ENCODE measurements around the gene TRPM4.

DNA sequence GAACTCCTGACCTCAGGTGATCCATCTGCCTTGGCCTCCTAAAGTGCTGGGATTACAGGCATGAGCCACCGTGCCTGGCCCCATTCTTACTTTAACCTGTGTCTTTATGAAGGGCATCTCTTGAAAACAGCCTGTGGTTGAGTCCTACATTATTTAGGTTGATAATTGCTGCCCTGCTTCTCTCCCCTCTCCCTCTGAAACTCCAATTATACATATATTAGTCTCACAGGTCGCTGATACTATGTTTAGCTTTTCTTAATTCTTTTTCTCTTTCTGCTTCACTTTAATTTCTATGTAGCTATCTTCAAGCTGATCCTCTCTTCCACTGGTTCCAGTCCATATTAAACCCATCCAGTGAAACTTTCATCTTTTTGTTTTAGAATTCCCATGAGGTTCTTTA lies 92.3 kb downstream of the TRPM4 start:
- TF ChIP-seq, protein P1, sequence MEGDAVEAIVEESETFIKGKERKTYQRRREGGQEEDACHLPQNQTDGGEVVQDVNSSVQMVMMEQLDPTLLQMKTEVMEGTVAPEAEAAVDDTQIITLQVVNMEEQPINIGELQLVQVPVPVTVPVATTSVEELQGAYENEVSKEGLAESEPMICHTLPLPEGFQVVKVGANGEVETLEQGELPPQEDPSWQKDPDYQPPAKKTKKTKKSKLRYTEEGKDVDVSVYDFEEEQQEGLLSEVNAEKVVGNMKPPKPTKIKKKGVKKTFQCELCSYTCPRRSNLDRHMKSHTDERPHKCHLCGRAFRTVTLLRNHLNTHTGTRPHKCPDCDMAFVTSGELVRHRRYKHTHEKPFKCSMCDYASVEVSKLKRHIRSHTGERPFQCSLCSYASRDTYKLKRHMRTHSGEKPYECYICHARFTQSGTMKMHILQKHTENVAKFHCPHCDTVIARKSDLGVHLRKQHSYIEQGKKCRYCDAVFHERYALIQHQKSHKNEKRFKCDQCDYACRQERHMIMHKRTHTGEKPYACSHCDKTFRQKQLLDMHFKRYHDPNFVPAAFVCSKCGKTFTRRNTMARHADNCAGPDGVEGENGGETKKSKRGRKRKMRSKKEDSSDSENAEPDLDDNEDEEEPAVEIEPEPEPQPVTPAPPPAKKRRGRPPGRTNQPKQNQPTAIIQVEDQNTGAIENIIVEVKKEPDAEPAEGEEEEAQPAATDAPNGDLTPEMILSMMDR (IDR thresholded peaks at IDR 0.05; ENCODE audit: extremely low read depth in 1 of 2, insufficient read depth in 1 of 2, low read depth in 1 of 2, low read length in 2 of 2) = no peak
- no peak for TF ChIP-seq POLR2AphosphoS5 (IDR thresholded peaks at IDR 0.05; ENCODE audit: insufficient read depth, low read depth, low read length)

Data from endothelial cell of umbilical vein (primary cell).